ENCODE data around the gene GMNN. TPM values are rescaled to one million over a fixed set of nuclear protein-coding genes. Genes with fewer than 3 reads are reported as not detected.

The GMNN gene
- total RNA-seq, 1 experiment from 2014 or later = 53.1 TPM

DNA sequence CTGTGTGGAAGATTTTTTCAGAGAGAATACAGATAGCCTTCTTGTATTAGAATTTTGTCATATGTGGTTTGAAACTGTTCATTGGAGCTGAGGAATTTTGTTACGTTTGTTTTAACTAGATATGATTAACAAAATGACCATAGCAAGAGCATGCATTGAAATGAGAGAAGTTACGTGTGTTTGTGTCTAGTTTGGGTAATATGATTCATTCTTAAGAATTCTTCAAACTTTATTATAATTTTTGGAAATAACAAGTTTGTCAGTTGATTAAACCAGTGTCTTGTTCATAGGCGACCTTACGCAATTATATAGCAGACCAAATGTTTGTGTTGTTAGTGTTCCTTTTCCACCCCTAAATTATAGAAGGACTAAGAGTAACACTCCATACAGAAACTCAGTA, 5.5 kb downstream of the GMNN start:
- H3K36me3 ChIP-seq (ENCODE audit: control insufficient read depth, insufficient read depth, low read length) = peaks cover 41% of the 10 kb centered on the region
- intact Hi-C loops (cut with micrococcal nuclease; ENCODE audit: unreplicated experiment) = no loop called here
- H3K9me3 ChIP-seq (ENCODE audit: control insufficient read depth, insufficient read depth, low read depth, low read length) = no peaks in the 10 kb centered on the region
- no peak overlapping the region for H3K4me3 ChIP-seq (ENCODE audit: low read depth in 2 of 2, low read length in 2 of 2)
- ChIA-PET CTCF (no interaction called here), POLR2A (no interaction called here)
- ATAC-seq (no peak), DNase-seq (ENCODE audit: low read depth, low spot score) (no peak)
- in situ Hi-C loops (cut with HindIII; ENCODE audit: low pct_unique_long_range_greater_than_20kb, low sequenced_read_pairs) = no loop called here
- no peaks in the 10 kb centered on the region for H3K27me3 ChIP-seq (ENCODE audit: control insufficient read depth, insufficient read depth, low read length)
- no TSS peak for BruUV-seq (replicated peaks)
- no peak overlapping the region for H3K27ac ChIP-seq (ENCODE audit: low read length)
- peaks cover 26% of the 10 kb centered on the region; the same call in 1 of the 2 replicates for H3K4me1 ChIP-seq (ENCODE audit: control insufficient read depth, insufficient read depth, low read length)
- TF ChIP-seq SIN3A (IDR thresholded peaks at IDR 0.05; ENCODE audit: borderline replicate concordance, insufficient read depth, low read depth, low read length) = no peak
- TF ChIP-seq POLR2AphosphoS5 (IDR thresholded peaks at IDR 0.05; ENCODE audit: low read depth, low read length) = no peak
- TF ChIP-seq, protein P1, sequence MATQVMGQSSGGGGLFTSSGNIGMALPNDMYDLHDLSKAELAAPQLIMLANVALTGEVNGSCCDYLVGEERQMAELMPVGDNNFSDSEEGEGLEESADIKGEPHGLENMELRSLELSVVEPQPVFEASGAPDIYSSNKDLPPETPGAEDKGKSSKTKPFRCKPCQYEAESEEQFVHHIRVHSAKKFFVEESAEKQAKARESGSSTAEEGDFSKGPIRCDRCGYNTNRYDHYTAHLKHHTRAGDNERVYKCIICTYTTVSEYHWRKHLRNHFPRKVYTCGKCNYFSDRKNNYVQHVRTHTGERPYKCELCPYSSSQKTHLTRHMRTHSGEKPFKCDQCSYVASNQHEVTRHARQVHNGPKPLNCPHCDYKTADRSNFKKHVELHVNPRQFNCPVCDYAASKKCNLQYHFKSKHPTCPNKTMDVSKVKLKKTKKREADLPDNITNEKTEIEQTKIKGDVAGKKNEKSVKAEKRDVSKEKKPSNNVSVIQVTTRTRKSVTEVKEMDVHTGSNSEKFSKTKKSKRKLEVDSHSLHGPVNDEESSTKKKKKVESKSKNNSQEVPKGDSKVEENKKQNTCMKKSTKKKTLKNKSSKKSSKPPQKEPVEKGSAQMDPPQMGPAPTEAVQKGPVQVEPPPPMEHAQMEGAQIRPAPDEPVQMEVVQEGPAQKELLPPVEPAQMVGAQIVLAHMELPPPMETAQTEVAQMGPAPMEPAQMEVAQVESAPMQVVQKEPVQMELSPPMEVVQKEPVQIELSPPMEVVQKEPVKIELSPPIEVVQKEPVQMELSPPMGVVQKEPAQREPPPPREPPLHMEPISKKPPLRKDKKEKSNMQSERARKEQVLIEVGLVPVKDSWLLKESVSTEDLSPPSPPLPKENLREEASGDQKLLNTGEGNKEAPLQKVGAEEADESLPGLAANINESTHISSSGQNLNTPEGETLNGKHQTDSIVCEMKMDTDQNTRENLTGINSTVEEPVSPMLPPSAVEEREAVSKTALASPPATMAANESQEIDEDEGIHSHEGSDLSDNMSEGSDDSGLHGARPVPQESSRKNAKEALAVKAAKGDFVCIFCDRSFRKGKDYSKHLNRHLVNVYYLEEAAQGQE (IDR thresholded peaks at IDR 0.05; ENCODE audit: insufficient read depth in 1 of 2, low read depth in 2 of 2, low read length in 1 of 2) = no peak
- TF ChIP-seq, protein P2, sequence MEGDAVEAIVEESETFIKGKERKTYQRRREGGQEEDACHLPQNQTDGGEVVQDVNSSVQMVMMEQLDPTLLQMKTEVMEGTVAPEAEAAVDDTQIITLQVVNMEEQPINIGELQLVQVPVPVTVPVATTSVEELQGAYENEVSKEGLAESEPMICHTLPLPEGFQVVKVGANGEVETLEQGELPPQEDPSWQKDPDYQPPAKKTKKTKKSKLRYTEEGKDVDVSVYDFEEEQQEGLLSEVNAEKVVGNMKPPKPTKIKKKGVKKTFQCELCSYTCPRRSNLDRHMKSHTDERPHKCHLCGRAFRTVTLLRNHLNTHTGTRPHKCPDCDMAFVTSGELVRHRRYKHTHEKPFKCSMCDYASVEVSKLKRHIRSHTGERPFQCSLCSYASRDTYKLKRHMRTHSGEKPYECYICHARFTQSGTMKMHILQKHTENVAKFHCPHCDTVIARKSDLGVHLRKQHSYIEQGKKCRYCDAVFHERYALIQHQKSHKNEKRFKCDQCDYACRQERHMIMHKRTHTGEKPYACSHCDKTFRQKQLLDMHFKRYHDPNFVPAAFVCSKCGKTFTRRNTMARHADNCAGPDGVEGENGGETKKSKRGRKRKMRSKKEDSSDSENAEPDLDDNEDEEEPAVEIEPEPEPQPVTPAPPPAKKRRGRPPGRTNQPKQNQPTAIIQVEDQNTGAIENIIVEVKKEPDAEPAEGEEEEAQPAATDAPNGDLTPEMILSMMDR (IDR thresholded peaks at IDR 0.05) = no peak
- TF ChIP-seq TCF7L2 (IDR thresholded peaks at IDR 0.05; ENCODE audit: low read depth, low read length) = no peak

DNA sequence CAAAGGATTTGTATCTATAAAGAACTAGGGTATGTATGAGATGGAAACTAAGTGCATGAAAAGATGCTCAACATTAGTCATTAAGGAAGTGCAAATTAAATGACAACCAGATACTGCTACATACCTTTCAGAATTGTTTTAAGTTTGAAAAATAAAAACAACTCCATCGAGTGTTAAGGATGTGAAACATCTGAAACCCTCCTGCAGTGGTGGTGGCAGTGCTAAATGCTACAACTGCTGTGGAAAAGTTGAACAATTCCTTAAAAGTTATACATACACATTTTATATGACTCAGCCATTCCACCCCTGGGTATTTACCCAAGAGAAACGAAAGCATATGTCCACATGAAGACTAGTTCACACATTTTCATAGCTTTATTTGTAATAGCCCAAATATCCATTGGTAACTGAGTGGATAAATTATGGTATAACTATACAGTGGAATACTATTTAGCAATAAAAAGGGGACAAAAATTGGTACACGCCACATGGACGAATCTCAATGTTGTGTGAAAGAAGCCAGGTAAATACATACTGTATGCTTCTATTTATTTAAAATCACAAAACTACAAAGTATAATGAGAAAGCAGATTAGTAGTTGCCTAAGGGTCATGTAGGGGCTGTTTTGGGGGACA, 13.4 kb downstream of the GMNN start:
- Histone ChIP-seq H3K27me3 (ENCODE audit: control insufficient read depth, insufficient read depth, low read length) (no peaks in the 10 kb centered on the region), H3K4me1 (ENCODE audit: control insufficient read depth, insufficient read depth, low read length) (no peaks in the 10 kb centered on the region), H3K27ac (ENCODE audit: low read length) (no peak overlapping the region), H3K9me3 (ENCODE audit: control insufficient read depth, insufficient read depth, low read depth, low read length) (no peaks in the 10 kb centered on the region), H3K4me3 (ENCODE audit: low read depth in 2 of 2, low read length in 2 of 2) (no peak overlapping the region), H3K36me3 (ENCODE audit: control insufficient read depth, insufficient read depth, low read length) (peaks cover 32% of the 10 kb centered on the region)
- ChIA-PET CTCF (no interaction called here), POLR2A (no interaction called here)
- ATAC-seq (no peak), DNase-seq (ENCODE audit: low read depth, low spot score) (no peak)
- no TSS peak for BruUV-seq (replicated peaks)
- TF ChIP-seq POLR2AphosphoS5 (IDR thresholded peaks at IDR 0.05; ENCODE audit: low read depth, low read length) = no peak
- in situ Hi-C loops (cut with HindIII; ENCODE audit: low pct_unique_long_range_greater_than_20kb, low sequenced_read_pairs) (no loop called here), intact Hi-C loops (cut with micrococcal nuclease; ENCODE audit: unreplicated experiment) (no loop called here)

DNA sequence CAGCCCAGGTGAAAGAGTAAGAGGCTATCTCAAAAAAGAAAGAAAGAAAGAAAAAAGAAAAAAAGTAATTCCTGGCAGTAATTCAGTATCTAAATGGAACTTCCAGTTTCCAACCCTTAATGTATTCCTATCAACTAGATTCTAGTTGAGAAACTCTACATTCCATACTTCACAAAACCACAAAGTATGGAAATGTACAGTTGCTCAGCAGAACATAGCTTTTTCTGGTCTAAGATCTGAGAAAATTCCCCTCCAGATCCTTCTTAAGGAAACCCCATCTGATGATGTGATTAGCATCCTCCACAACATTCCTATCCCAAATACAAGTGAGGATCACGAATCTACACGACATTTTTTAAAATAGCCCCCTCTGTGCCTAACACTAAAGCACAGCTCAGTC, 20.4 kb downstream of the GMNN start:
- CTCF ChIA-PET = no interaction called here
- intact Hi-C loops (cut with micrococcal nuclease; ENCODE audit: unreplicated experiment) = no loop called here
- POLR2A ChIA-PET = interaction anchor here (0.5 kb wide), 1 partner anchor 21 kb away, joined by 4 read pairs; no protein-coding TSS in a partner anchor

More for the DNA sequence above, 20.4 kb downstream of the GMNN start:
- ATAC-seq = no peak
- no TSS peak for BruUV-seq (replicated peaks)
- H3K27ac ChIP-seq (ENCODE audit: low read length) = no peak overlapping the region
- H3K36me3 ChIP-seq (ENCODE audit: control insufficient read depth, insufficient read depth, low read length) = no peaks in the 10 kb centered on the region
- in situ Hi-C loops (cut with HindIII; ENCODE audit: low pct_unique_long_range_greater_than_20kb, low sequenced_read_pairs) = no loop called here
- TF ChIP-seq, protein P2 (IDR thresholded peaks at IDR 0.05) = no peak
- TF ChIP-seq, protein P1 (IDR thresholded peaks at IDR 0.05; ENCODE audit: insufficient read depth in 1 of 2, low read depth in 2 of 2, low read length in 1 of 2) = no peak
- no peak for TF ChIP-seq TCF7L2 (IDR thresholded peaks at IDR 0.05; ENCODE audit: low read depth, low read length)
- no peak for TF ChIP-seq SIN3A (IDR thresholded peaks at IDR 0.05; ENCODE audit: borderline replicate concordance, insufficient read depth, low read depth, low read length)
- no peak for TF ChIP-seq POLR2AphosphoS5 (IDR thresholded peaks at IDR 0.05; ENCODE audit: low read depth, low read length)
- no peak for DNase-seq (ENCODE audit: low read depth, low spot score)
- H3K9me3 ChIP-seq (ENCODE audit: control insufficient read depth, insufficient read depth, low read depth, low read length) = no peaks in the 10 kb centered on the region
- no peaks in the 10 kb centered on the region for H3K27me3 ChIP-seq (ENCODE audit: control insufficient read depth, insufficient read depth, low read length)
- H3K4me3 ChIP-seq (ENCODE audit: low read depth in 2 of 2, low read length in 2 of 2) = no peak overlapping the region
- no peaks in the 10 kb centered on the region for H3K4me1 ChIP-seq (ENCODE audit: control insufficient read depth, insufficient read depth, low read length)

Data from Panc1 (cell line).